Activated naive CD4-positive, alpha-beta T cell treated with anti-CD3 and anti-CD28 coated beads, Interleukin-2, amount 50 U/mL, for 24 hours (primary cell): ENCODE results near the gene COX8A.
"Not testable (repeated sequence)": the region's sequence is repeated elsewhere in the genome, so short reads cannot be mapped to it uniquely, and the experiment has no call there.

Source experiments
- H3K27ac Mint-ChIP-seq: one replicate; pipeline ENCODE4 v1.8.0; 2021; ENCODE audit warnings: mild to moderate bottlenecking, mixed read lengths
- H3K27me3 Mint-ChIP-seq: one replicate; pipeline ENCODE4 v1.8.0; 2021; ENCODE audit warnings: mixed read lengths
- H3K36me3 Mint-ChIP-seq: one replicate; pipeline ENCODE4 v1.8.0; 2021; ENCODE audit warnings: mixed read lengths
- H3K4me1 Mint-ChIP-seq: one replicate; pipeline ENCODE4 v1.8.0; 2021; ENCODE audit warnings: mixed read lengths
- H3K4me3 Mint-ChIP-seq: one replicate; pipeline ENCODE4 v1.8.0; 2021; ENCODE audit warnings: mild to moderate bottlenecking, mixed read lengths
- H3K9me3 Mint-ChIP-seq: one replicate; pipeline ENCODE4 v1.8.0; 2021; ENCODE audit warnings: mixed read lengths

Gene COX8A

DNA sequence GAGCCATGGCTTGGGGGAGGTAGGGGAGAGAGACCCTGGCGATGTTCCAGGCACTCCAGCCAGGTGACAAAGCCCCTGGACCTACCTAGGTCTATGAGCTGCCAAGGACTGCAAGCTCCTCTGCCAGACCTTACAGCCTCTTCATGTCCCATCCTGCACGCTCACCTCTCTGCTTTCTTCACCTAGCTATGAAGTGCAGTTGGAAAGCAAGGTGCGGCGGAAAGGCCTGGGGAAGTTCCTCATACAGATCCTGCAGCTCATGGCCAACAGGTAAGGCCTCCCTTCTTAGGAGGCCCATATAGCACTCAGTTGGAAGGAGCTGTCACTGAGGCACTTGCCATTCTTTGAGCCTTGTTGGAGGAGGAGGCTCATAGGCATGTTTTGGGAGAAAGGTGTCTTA lies 21.9 kb upstream of the COX8A start:
- H3K4me1 Mint-ChIP-seq = peaks cover 19% of the 10 kb centered on the region
- H3K9me3 Mint-ChIP-seq = no peaks in the 10 kb centered on the region
- peaks cover 2% of the 10 kb centered on the region for H3K36me3 Mint-ChIP-seq
- no peak overlapping the region for H3K27ac Mint-ChIP-seq
- no peak overlapping the region for H3K4me3 Mint-ChIP-seq
- no peaks in the 10 kb centered on the region for H3K27me3 Mint-ChIP-seq

DNA sequence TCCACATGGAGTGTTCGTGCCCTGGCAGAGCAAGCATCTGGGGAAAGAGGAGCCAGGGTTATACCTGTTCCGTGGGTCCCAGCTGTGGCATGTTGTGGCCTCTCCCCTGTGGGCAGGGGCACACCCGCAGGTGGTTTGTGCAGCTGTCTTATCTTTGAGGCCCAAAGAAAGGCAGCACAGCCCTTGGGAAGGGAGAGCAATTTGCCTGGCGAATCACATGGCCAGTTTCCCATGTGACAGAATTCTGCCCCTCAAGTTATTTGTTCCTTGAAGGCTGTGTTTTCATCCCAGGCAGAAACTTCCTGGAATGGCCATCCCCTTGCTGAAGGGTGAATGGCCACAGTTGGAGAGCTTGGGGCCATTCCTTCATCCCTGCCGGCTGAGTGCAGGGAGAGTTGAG lies 16.4 kb upstream of the COX8A start:
- Mint-ChIP-seq H3K4me3 (no peak overlapping the region), H3K9me3 (no peaks in the 10 kb centered on the region), H3K4me1 (peaks cover 5% of the 10 kb centered on the region), H3K27ac (no peak overlapping the region), H3K27me3 (no peaks in the 10 kb centered on the region), H3K36me3 (peaks cover 2% of the 10 kb centered on the region)

DNA sequence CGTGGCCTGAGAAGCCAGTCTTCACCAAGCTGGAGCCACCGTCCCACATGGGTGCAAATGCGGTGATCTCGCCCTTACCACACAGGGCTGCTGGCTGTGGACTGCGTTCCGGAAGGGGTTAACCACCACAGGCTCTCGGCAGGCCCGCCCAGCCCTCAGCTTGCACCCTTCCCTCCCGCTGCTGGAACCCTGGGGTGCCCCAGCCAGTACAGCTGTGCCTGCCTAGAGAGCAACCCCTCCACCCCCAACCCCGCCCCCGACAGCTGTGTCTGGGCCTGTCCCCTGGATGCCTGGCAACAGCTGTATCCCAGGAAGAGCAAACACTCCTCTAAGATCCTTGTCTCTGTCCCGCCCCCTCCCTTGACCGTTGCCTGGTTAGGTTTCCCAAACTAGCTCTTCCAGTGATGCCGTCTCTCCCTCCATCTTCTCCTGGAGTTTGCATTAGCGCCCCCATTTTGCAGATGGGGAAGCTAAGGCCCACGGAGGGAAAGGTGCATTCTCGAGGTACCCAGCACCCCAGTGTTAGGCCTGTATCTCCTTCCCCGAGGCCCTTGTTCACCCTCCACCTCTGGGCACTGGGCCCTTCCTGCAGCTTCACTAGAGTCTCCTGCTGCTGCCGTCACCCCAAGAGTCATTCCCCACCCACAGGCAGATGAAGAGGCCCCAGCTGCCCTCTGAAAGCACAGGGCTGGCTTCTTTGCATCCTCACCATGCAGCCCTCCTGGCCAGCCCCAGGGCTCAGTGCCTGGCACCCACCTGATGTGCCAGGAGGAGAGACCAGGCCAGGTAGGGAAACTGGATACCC lies 12.6 kb upstream of the COX8A start:
- Mint-ChIP-seq H3K27me3 (no peaks in the 10 kb centered on the region), H3K9me3 (no peaks in the 10 kb centered on the region), H3K4me3 (no peak overlapping the region), H3K36me3 (no peaks in the 10 kb centered on the region), H3K4me1 (peaks cover 5% of the 10 kb centered on the region), H3K27ac (peak overlapping the region; percentile 65)

DNA sequence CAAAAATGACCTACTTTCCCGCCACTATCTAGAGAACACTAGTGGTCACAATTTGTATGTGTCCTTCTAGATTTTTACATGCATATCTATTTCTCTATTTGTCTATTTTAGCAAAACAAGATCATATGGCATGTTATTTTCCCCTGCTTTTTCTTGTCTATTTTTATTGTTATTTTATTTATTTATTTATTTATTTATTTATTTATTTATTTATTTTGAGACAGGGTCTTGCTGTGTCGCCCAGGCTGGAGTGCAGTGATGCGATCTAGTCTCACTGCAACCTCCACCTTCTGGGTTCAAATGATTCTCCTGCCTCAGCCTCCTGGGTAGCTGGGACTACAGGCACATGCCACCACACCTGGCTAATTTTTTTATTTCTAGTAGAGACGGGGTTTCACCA lies 10.5 kb upstream of the COX8A start:
- not testable (repeated sequence) for H3K36me3 Mint-ChIP-seq, H3K9me3 Mint-ChIP-seq, H3K27ac Mint-ChIP-seq, H3K27me3 Mint-ChIP-seq, H3K4me1 Mint-ChIP-seq, H3K4me3 Mint-ChIP-seq

DNA sequence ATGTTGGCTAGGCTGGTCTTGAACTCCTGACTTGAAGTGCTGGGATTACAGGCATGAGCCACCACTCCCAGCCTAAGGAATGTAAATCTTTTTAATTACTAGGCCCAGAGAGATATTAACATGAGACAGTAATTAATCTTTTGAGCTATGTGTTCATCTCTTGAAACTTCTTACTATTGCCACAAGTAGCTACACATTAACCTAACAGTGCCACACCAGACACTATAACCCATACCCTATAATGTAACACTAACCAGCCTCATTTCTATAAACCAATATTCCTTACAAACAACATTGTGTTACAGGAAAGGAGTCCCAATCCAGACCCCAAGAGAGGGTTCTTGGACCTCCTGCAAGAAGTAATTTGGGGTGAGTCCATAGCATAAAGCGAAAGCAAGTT lies 8.0 kb upstream of the COX8A start:
- H3K9me3 Mint-ChIP-seq = no peaks in the 10 kb centered on the region
- no peak overlapping the region for H3K4me3 Mint-ChIP-seq
- H3K36me3 Mint-ChIP-seq = no peaks in the 10 kb centered on the region
- peaks cover 3% of the 10 kb centered on the region for H3K27me3 Mint-ChIP-seq
- no peak overlapping the region for H3K27ac Mint-ChIP-seq
- H3K4me1 Mint-ChIP-seq = peaks cover 5% of the 10 kb centered on the region

DNA sequence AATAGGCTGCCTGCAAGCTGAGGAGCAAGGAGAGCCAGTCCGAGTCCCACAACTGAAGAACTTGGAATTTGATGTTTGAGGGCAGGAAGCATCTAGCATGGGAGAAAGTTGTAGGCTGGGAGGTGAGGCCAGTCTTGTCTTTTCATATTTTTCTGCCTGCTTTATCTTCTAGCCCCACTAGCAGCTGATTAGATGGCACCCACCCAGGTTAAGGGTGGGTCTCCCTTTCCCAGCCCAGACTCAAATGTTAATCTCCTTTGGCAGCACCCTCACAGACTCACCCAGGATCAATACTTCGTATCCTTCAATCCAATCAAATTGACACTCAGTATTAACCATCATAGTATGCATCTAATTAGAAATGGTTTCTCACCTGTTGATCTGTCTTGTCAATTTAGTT lies 5.0 kb upstream of the COX8A start:
- Mint-ChIP-seq H3K4me1 (peaks cover 9% of the 10 kb centered on the region), H3K27ac (peak overlapping the region; percentile 56)

DNA sequence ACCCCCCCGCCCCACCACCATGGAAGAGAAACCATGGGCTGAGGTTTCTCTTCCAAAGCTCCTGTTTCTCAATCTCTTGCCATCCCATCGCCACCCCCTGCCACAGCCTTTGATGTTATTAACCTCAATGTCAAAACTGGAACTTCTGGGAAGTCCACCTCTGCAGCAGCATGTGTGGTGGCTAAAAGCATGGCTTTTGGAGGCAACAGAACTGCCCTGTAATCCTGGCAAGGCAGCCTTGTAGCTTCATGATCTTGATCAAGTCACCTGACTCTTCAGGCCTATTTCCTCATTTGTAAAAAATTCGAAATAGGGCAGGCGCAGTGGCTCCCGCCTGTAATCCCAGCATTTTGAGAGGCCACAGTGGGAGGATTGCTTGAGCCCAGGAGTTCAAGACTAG lies 3.5 kb upstream of the COX8A start:
- H3K27ac Mint-ChIP-seq = no peak overlapping the region
- peaks cover 14% of the 10 kb centered on the region for H3K4me1 Mint-ChIP-seq
- peaks cover 3% of the 10 kb centered on the region for H3K27me3 Mint-ChIP-seq
- H3K36me3 Mint-ChIP-seq = no peaks in the 10 kb centered on the region
- H3K4me3 Mint-ChIP-seq = no peak overlapping the region
- H3K9me3 Mint-ChIP-seq = no peaks in the 10 kb centered on the region

More for the DNA sequence above, 5.0 kb upstream of the COX8A start:
- Mint-ChIP-seq H3K4me3 (no peak overlapping the region), H3K9me3 (no peaks in the 10 kb centered on the region), H3K36me3 (no peaks in the 10 kb centered on the region), H3K27me3 (peaks cover 3% of the 10 kb centered on the region)

DNA sequence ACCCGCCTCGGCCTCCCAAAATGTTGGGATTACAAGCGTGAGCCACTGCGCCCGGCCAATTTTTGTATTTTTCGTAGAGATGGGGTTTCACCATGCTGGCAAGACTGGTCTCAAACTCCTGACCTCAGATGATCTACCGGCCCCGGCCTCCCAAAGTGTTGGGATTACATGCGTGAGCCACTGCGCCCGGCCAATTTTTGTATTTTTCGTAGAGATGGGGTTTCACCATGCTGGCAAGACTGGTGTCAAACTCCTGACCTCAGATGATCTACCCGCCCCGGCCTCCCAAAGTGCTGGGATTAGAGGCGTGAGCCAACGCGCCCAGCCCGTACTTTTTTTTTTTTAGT lies 535 bp upstream of the COX8A start:
- H3K27me3 Mint-ChIP-seq, H3K36me3 Mint-ChIP-seq, H3K9me3 Mint-ChIP-seq: not testable (repeated sequence)
- peak overlapping the region; percentile 99 for H3K4me3 Mint-ChIP-seq
- peak overlapping the region; percentile 99 for H3K27ac Mint-ChIP-seq
- H3K4me1 Mint-ChIP-seq = peaks cover 32% of the 10 kb centered on the region

DNA sequence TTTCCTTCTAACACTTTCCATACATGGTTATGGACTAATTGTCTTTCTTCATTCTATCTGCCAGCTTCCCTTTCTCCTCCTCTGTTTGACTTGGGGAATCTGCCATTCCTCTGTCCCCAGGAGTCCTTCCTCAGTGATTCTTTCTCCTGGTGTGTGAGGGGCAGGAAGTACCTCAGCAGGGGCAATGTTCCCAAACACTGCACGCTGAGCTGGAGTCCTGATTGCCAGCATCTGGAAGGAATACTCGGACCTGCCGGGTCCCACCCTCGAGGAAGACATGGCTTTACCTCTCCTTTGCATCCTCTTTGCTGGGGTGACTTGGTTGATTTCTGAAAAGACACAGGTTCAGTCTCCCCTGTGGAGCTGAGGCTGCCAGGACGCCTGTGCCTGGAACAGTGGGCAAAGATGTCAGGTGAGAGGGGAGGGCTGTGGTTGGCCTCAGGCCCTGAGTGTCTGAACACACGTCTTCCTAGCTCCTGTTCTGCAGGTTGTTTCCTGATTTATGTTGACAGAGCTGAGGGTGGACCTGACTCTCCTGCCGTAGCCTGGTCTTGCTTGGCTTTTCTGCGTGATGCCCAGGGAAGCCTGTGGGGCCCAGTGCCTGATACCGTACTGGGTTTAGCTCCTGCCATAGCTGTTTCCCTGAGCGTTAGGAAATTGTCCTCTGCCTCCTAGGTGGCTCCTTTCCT lies 4.3 kb downstream of the COX8A start:
- Mint-ChIP-seq H3K27ac (peak overlapping the region; percentile 35), H3K36me3 (peaks cover 2% of the 10 kb centered on the region), H3K4me3 (no peak overlapping the region), H3K4me1 (peaks cover 28% of the 10 kb centered on the region), H3K9me3 (no peaks in the 10 kb centered on the region), H3K27me3 (no peaks in the 10 kb centered on the region)

DNA sequence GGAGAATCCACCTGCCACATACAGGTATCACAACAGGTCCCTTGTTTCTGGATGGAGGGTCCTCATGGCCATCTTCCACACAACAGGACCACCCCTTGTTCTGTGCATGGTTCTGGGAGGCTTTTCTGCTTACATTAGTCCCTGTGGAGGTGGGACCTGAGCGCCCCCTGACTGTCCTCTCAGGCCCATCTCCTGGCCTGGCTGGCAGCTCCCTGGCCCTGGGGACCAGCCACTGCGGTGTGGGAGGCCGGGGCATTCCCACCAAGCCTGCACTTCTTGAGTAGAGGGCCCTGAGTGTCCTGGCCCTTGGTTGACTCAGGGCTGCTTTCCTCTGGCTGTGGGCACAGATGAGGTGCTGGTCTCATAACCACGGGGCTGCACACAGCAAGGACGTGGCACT lies 5.0 kb downstream of the COX8A start:
- Mint-ChIP-seq H3K4me3 (no peak overlapping the region), H3K27me3 (no peaks in the 10 kb centered on the region), H3K4me1 (peaks cover 23% of the 10 kb centered on the region), H3K9me3 (no peaks in the 10 kb centered on the region), H3K36me3 (peaks cover 2% of the 10 kb centered on the region), H3K27ac (no peak overlapping the region)

DNA sequence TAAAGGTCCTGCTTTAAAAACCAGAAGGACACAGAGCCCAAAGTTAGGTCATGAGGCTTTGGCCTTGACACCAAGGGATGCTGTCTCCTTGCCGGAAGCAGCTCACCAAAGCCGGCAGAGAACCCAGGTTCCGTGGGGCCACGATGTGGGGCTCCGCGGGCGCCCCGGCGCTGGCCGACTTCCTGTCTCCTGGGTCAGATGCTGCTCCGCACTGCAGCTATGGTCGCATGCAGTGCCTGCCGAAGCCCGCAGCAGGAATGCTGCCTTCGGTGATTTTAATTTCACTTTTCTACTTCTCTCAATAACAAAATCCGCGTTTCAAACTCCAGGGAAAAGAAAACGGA lies 11.4 kb downstream of the COX8A start:
- Mint-ChIP-seq H3K9me3 (no peaks in the 10 kb centered on the region), H3K4me3 (peak overlapping the region; percentile 99), H3K4me1 (peaks cover 27% of the 10 kb centered on the region), H3K36me3 (peaks cover 9% of the 10 kb centered on the region), H3K27me3 (no peaks in the 10 kb centered on the region), H3K27ac (peak overlapping the region; percentile 99)

DNA sequence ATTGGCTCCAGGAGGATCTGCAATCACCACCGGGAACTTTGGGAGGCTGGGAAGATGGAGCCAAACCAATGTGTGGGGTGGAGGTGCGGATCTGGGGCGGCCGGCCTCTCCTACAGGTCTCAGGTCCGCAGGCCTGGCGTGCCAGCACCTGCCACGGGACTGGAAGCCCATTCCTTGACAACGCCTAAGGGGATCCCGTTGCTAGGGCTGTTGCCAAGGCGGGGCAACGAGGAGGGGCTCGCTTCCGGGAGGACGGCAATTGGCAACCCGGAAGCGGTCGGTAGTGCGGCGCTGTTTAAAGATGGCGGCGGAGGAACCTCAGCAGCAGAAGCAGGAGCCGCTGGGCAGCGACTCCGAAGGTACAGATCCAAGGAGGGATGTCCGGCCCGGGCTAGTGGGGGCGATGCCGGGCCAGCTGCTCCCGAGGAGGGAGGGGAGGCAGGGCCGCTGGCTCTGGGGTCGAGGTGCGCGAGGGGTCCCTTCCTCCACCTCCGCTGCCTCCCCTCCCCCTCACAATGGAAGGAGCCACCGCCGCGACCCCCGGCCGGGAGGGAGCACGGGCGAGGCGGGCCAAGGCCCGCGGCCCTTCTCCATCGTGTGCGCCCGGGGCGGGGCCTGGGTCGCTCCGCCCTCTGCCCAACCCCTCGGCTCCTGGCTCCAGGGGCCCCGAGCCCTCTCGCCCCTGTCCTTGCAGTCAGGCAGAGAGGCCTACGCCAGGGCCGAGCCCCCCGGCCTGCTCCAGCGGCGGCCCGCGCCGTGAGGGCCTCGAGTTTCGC lies 11.9 kb downstream of the COX8A start, which contains the start of gene OTUB1:
Gene OTUB1 (plus strand): TSS at position 283 of the 776 bp plus-strand sequence. CDS start 19 bp downstream, at position 302.
- Mint-ChIP-seq H3K4me3 (peak within 1 kb of the TSS; percentile 99), H3K9me3 (no peaks in the 10 kb centered on the region)

DNA sequence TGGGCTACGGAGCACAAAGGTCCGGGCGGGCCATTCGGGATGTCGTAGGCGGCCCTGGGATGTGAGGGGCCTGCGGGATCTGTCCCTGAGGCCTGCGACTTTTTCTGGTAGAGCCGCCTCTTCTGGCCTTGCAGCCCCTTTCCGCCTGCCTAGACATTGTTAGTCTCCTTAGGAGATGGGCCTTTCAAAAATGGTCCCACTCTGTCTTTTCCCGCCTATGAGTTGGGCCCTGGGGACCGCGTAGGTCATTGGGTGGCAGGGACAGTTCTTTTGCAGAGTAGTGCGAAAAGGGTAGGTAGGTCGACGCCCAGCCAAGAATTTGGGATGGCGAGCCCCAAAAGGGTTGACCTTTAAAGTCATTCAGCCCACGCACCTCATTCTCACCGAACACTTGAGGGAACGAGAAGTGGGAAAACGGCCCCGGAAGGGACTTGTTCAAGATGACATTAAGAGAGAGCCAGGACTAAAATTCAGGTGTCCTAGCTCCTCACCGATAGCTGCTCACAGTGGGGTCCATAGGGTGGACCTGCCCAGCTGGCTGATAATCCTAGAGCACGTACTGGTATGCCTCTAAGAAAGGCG lies 12.6 kb downstream of the COX8A start:
- no peaks in the 10 kb centered on the region for H3K27me3 Mint-ChIP-seq
- H3K27ac Mint-ChIP-seq = no peak overlapping the region
- H3K36me3 Mint-ChIP-seq = peaks cover 13% of the 10 kb centered on the region
- peak overlapping the region; percentile 81 for H3K4me3 Mint-ChIP-seq
- peaks cover 27% of the 10 kb centered on the region for H3K4me1 Mint-ChIP-seq
- H3K9me3 Mint-ChIP-seq = no peaks in the 10 kb centered on the region

More for the DNA sequence above, 11.9 kb downstream of the COX8A start, which contains the start of gene OTUB1:
- peaks cover 27% of the 10 kb centered on the region for H3K4me1 Mint-ChIP-seq
- peaks cover 9% of the 10 kb centered on the region for H3K36me3 Mint-ChIP-seq
- no peaks in the 10 kb centered on the region for H3K27me3 Mint-ChIP-seq
- H3K27ac Mint-ChIP-seq = peak within 1 kb of the TSS; percentile 99

DNA sequence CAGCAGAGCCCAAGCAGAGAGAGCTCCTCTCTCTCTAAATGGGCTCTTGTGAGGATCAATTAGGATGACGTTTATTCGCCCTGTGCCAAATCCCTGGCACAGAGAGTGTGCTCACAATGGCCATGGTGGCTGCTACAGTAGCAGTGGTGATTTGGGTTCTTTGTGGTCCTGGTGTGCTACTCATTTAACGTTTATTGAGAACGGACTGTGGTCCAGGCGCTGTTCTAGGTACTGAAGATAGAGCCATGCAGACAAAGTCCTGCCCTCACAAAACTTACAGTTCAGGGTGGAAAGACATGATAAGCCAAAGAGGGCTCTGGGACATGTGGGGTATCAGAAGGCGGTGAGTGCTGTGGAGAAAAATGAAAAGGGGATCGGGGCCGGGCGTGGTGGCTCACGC lies 17.1 kb downstream of the COX8A start:
- Mint-ChIP-seq H3K4me1 (peaks cover 23% of the 10 kb centered on the region), H3K9me3 (no peaks in the 10 kb centered on the region)

DNA sequence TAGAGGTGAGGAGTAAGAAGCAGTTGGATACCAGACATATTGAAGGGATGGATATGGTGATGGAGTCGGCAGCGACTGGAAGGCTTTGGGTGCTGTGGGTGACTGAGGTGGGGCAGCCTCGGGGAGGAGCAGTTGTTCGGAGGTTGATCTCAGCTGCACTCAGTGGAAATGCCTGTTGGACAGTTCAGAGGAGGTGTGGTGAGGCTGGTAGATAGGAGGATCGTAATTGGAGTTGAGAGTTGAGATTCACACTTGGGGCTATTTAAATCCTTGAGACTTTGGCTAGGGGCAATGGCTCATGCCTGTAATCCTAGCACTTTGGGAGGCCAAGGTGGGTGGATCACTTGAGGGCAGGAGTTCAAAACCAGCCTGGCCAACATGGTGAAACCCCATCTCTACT lies 18.7 kb downstream of the COX8A start:
- Mint-ChIP-seq H3K27me3 (no peaks in the 10 kb centered on the region), H3K36me3 (peaks cover 12% of the 10 kb centered on the region), H3K4me1 (peaks cover 15% of the 10 kb centered on the region), H3K27ac (no peak overlapping the region), H3K4me3 (no peak overlapping the region), H3K9me3 (no peaks in the 10 kb centered on the region)

More for the DNA sequence above, 17.1 kb downstream of the COX8A start:
- H3K27me3 Mint-ChIP-seq = no peaks in the 10 kb centered on the region
- H3K4me3 Mint-ChIP-seq = no peak overlapping the region
- H3K36me3 Mint-ChIP-seq = peaks cover 12% of the 10 kb centered on the region
- H3K27ac Mint-ChIP-seq = no peak overlapping the region
